BLaER1 treated with 17β-estradiol and CSF1 and Interleukin-3, amounts not matched to agents 10 nM and 100 nM (cell line): ENCODE results near the gene SEC62.

Source experiments
- H3K27ac ChIP-seq, 11 experiments: shearing (Covaris generic); formaldehyde crosslinking; 2 replicates each; pipeline ENCODE4 v1.8.1; 2022
- H3K27me3 ChIP-seq, 11 experiments: shearing (Covaris generic); formaldehyde crosslinking; 2 replicates each; pipeline ENCODE4 v1.8.1; 2022
- H3K36me3 ChIP-seq, 11 experiments: shearing (Covaris generic); formaldehyde crosslinking; 2 replicates each; pipeline ENCODE4 v1.8.1; 2022
- H3K4me1 ChIP-seq, 10 experiments: shearing (Covaris generic); formaldehyde crosslinking; 2 replicates each; pipeline ENCODE4 v1.8.1; 2022
- H3K4me2 ChIP-seq, 11 experiments: shearing (Covaris generic); formaldehyde crosslinking; 2 replicates each; pipeline ENCODE4 v1.8.1; 2022
- H3K4me3 ChIP-seq, 10 experiments: shearing (Covaris generic); formaldehyde crosslinking; 2 replicates each; pipeline ENCODE4 v1.8.1; 2022
- H3K9ac ChIP-seq, 11 experiments: shearing (Covaris generic); formaldehyde crosslinking; 2 replicates each; pipeline ENCODE4 v1.8.1; 2022
- H3K9me3 ChIP-seq, 11 experiments: shearing (Covaris generic); formaldehyde crosslinking; replicated peaks in 1 of 11; 2 replicates each; pipeline ENCODE4 v1.8.1; 2022
- H4K20me1 ChIP-seq, 11 experiments: shearing (Covaris generic); formaldehyde crosslinking; 2 replicates each; pipeline ENCODE4 v1.8.1; 2022
- Cebpa-rat ChIP-seq, 11 experiments: shearing (Covaris generic); IDR thresholded peaks; 2 replicates each; pipeline ENCODE4 v1.8.1; 2022

The SEC62 gene

GRCh38 chr3:169955406-169955805 lies 11.2 kb upstream of the SEC62 start:
- Histone ChIP-seq H3K4me3 (no peak overlapping the region), H3K9me3 (peaks cover 0 to 34% (median 23%) of the 10 kb centered on the region in 11 experiments; a peak in 19 of 22 replicates), H3K9ac (no peak overlapping the region), H3K27me3 (no peaks in the 10 kb centered on the region), H3K4me1 (peaks cover 12 to 26% (median 16%) of the 10 kb centered on the region in 10 experiments), H4K20me1 (no peaks in the 10 kb centered on the region), H3K27ac (no peak overlapping the region), H3K4me2 (peak overlapping the region in 3 of 11 experiments; percentile 8 to 72 (median 17); a peak in 3 of 22 replicates), H3K36me3 (no peaks in the 10 kb centered on the region)
- no peak for TF ChIP-seq Cebpa-rat (IDR thresholded peaks at IDR 0.05)

GRCh38 chr3:169964176-169964575 lies 2.4 kb upstream of the SEC62 start:
- no peak overlapping the region for H3K27ac ChIP-seq
- peaks cover 18 to 30% (median 27%) of the 10 kb centered on the region in 10 experiments for H3K4me1 ChIP-seq
- H4K20me1 ChIP-seq, result peaks cover 15 to 23% (median 22%) of the 10 kb centered on the region in 11 experiments; a peak in 19 of 22 replicates
- H3K9ac ChIP-seq, result no peak overlapping the region
- no peak overlapping the region for H3K4me2 ChIP-seq
- peaks cover 0 to 2% (median under 1%) of the 10 kb centered on the region in 11 experiments; a peak in 8 of 22 replicates for H3K36me3 ChIP-seq
- no peak for TF ChIP-seq Cebpa-rat (IDR thresholded peaks at IDR 0.05)
- no peaks in the 10 kb centered on the region for H3K27me3 ChIP-seq
- H3K4me3 ChIP-seq, result no peak overlapping the region
- H3K9me3 ChIP-seq, result peaks cover 0 to 9% (median 0%) of the 10 kb centered on the region in 11 experiments; a peak in 3 of 22 replicates

GRCh38 chr3:169965562-169966427 lies 812 bp upstream of the SEC62 start:
- TF ChIP-seq Cebpa-rat (IDR thresholded peaks at IDR 0.05), result no peak
- H3K36me3 ChIP-seq, result peaks cover 10 to 18% (median 15%) of the 10 kb centered on the region in 11 experiments; a peak in 19 of 22 replicates
- H3K27me3 ChIP-seq, result no peaks in the 10 kb centered on the region
- peak overlapping the region; percentile 84 to 95 (median 91) for H3K4me3 ChIP-seq
- H3K9ac ChIP-seq, result peak overlapping the region; percentile 91 to 95 (median 94)
- H3K9me3 ChIP-seq, result peaks cover 0 to 9% (median 0%) of the 10 kb centered on the region in 11 experiments; a peak in 3 of 22 replicates
- H3K27ac ChIP-seq, result peak overlapping the region; percentile 86 to 94 (median 90); a peak in 21 of 22 replicates
- peaks cover 18 to 44% (median 37%) of the 10 kb centered on the region in 10 experiments for H3K4me1 ChIP-seq
- peaks cover 25 to 39% (median 38%) of the 10 kb centered on the region in 11 experiments for H4K20me1 ChIP-seq
- H3K4me2 ChIP-seq, result peak overlapping the region; percentile 64 to 92 (median 80)

GRCh38 chr3:169966951-169967915 lies 626 bp downstream of the SEC62 start:
- peak overlapping the region; percentile 86 to 94 (median 90) for H3K27ac ChIP-seq
- no peaks in the 10 kb centered on the region for H3K27me3 ChIP-seq
- peak overlapping the region; percentile 74 to 98 (median 87) for H3K4me2 ChIP-seq
- peaks cover 17 to 32% (median 28%) of the 10 kb centered on the region in 11 experiments; a peak in 21 of 22 replicates for H3K36me3 ChIP-seq
- H3K4me3 ChIP-seq, result peak overlapping the region; percentile 84 to 95 (median 91)
- no peak for TF ChIP-seq Cebpa-rat (IDR thresholded peaks at IDR 0.05)
- peaks cover 0 to 9% (median 0%) of the 10 kb centered on the region in 11 experiments; a peak in 3 of 22 replicates for H3K9me3 ChIP-seq
- H3K9ac ChIP-seq, result peak overlapping the region; percentile 91 to 95 (median 94)
- peaks cover 18 to 51% (median 41%) of the 10 kb centered on the region in 10 experiments for H3K4me1 ChIP-seq
- H4K20me1 ChIP-seq, result peaks cover 32 to 53% (median 53%) of the 10 kb centered on the region in 11 experiments

GRCh38 chr3:169968224-169968885 lies 1.7 kb downstream of the SEC62 start:
- Histone ChIP-seq H3K4me3 (peak overlapping the region; percentile 84 to 95 (median 91)), H3K36me3 (peaks cover 26 to 43% (median 38%) of the 10 kb centered on the region in 11 experiments; a peak in 21 of 22 replicates), H3K4me1 (peaks cover 18 to 56% (median 41%) of the 10 kb centered on the region in 10 experiments), H3K9ac (peak overlapping the region in 10 of 11 experiments; percentile 91 to 95 (median 94); a peak in 18 of 22 replicates), H3K27ac (peak overlapping the region in 3 of 11 experiments; percentile 89 to 93 (median 90); a peak in 5 of 22 replicates), H3K4me2 (peak overlapping the region; percentile 74 to 98 (median 87)), H3K27me3 (no peaks in the 10 kb centered on the region), H4K20me1 (peaks cover 40 to 65% (median 63%) of the 10 kb centered on the region in 11 experiments), H3K9me3 (peaks cover 0 to 9% (median 0%) of the 10 kb centered on the region in 11 experiments; a peak in 3 of 22 replicates)
- TF ChIP-seq Cebpa-rat (IDR thresholded peaks at IDR 0.05), result no peak

- H3K9ac ChIP-seq, result no peak overlapping the region; a peak in 3 of 22 replicates
- H3K27me3 ChIP-seq, result no peaks in the 10 kb centered on the region
- H3K36me3 ChIP-seq, result peaks cover 30 to 53% (median 47%) of the 10 kb centered on the region in 11 experiments; a peak in 21 of 22 replicates
- TF ChIP-seq Cebpa-rat (IDR thresholded peaks at IDR 0.05), result no peak
- H4K20me1 ChIP-seq, result peaks cover 49 to 75% (median 74%) of the 10 kb centered on the region in 11 experiments
- peaks cover 18 to 56% (median 41%) of the 10 kb centered on the region in 10 experiments for H3K4me1 ChIP-seq
- H3K27ac ChIP-seq, result no peak overlapping the region
- H3K9me3 ChIP-seq, result peaks cover 0 to 5% (median 0%) of the 10 kb centered on the region in 11 experiments; a peak in 3 of 22 replicates
- H3K4me2 ChIP-seq, result peak overlapping the region; percentile 28 to 98 (median 86); a peak in 17 of 22 replicates
- H3K4me3 ChIP-seq, result no peak overlapping the region
Observed at GRCh38 chr3:169969174-169970095, 2.8 kb downstream of the SEC62 start.

- no peak overlapping the region for H3K27ac ChIP-seq
- 0 out of 22 replicates have a peak overlapping the region, but pooled peaks of 1 of the 11 experiments have one; percentile 3 for H3K4me2 ChIP-seq
- TF ChIP-seq Cebpa-rat (IDR thresholded peaks at IDR 0.05), result no peak
- H3K9me3 ChIP-seq, result no peaks in the 10 kb centered on the region
- H3K36me3 ChIP-seq, result peaks cover 44 to 68% (median 61%) of the 10 kb centered on the region in 11 experiments
- peaks cover 13 to 52% (median 34%) of the 10 kb centered on the region in 10 experiments for H3K4me1 ChIP-seq
- H3K27me3 ChIP-seq, result no peaks in the 10 kb centered on the region
- H3K9ac ChIP-seq, result no peak overlapping the region
- peaks cover 51 to 90% (median 86%) of the 10 kb centered on the region in 11 experiments for H4K20me1 ChIP-seq
- H3K4me3 ChIP-seq, result no peak overlapping the region
Observed at GRCh38 chr3:169970847-169971246, 4.2 kb downstream of the SEC62 start.
